ENCODE data around the gene LGALS9. TPM values are rescaled to one million over a fixed set of nuclear protein-coding genes. Genes with fewer than 3 reads are reported as not detected.
"Not testable (repeated sequence)": the region's sequence is repeated elsewhere in the genome, so short reads cannot be mapped to it uniquely, and the experiment has no call there.

The LGALS9 gene
- total RNA-seq, 1 donor, result 328 TPM

- no peak for DNase-seq (ENCODE audit: low read depth in 2 of 3, low spot score in 2 of 3)
Measured at GRCh38 chr17:27670791-27671590, 40.0 kb downstream of the LGALS9 start.

GRCh38 chr17:27671591-27671910 lies 40.6 kb downstream of the LGALS9 start:
- no peak for DNase-seq (ENCODE audit: low read depth in 2 of 3, low spot score in 2 of 3)

- DNase-seq (ENCODE audit: low read depth in 2 of 3, low spot score in 2 of 3), result not testable (repeated sequence)
Measured at GRCh38 chr17:27671977-27672480, 41.0 kb downstream of the LGALS9 start.

DNA sequence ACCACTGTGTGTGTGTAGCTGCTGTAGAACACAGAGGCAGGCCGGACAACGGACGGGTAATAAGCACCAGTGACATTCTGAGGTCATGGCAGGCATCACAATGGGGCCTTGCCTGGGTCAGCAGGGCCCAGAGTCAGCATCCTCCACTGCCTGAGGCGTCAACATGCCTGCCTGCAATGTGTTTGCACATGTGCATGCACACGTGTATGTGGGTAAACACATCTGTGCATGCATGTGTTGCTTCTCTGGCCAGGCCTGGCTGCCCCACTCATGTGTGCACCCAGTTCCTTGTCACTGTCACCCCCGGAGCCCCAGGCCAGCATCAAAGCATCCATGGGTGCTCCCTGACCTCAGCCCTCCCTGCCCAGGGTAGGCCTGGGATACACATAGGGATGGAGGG lies 43.3 kb downstream of the LGALS9 start:
- no peak for DNase-seq (ENCODE audit: low read depth in 2 of 3, low spot score in 2 of 3)

- DNase-seq (ENCODE audit: low read depth in 2 of 3, low spot score in 2 of 3), result no peak
Measured at GRCh38 chr17:27677191-27677590, 46.2 kb downstream of the LGALS9 start.

DNA sequence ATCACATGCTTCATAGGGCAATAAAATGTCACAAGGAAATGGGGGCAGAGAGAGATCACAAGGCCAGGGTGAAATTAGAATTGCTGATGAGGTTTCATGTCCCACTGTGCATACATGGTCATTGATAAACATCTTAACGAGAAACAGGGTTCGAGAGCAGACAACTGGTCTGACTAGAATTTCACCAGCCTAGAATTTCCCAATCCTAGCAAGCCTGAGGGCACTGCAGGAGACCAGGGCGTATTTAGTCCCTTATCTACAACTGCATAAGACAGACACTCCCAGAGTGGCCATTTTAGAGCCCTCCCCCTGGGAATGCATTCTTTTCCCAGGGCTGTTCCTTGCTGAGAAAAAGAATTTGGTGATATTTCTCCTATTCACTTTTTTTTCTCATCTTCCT lies 55.3 kb downstream of the LGALS9 start:
- DNase-seq (ENCODE audit: low read depth in 2 of 3, low spot score in 2 of 3), result not testable (repeated sequence)

DNA sequence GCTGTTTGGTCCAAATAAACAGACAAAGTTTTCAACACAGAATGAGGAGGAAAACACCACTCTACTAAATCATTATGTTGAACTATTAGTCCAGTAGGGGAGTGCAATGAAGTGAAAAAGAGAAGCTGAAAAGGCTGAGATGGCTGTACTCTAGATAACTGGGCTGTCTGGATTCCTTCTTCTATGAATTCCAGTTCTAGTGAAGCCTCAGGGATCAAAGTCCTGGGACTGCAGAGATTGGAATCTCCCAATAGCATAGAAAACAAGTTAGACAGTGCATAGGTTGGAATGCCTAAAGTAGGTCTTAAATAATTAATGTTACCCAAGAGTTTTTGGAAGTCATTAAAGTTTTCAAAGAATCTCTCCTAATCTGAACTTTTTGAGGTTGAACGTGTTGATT lies 59.9 kb downstream of the LGALS9 start:
- DNase-seq (ENCODE audit: low read depth in 2 of 3, low spot score in 2 of 3), result no peak

- not testable (repeated sequence) for DNase-seq (ENCODE audit: low read depth in 2 of 3, low spot score in 2 of 3)
Measured at GRCh38 chr17:27695254-27695814, 64.3 kb downstream of the LGALS9 start.

Small RNA genes within 50 kb of the gene (small RNA-seq; reads per million reads assigned to genes)
- gene AC015688.1 (not detected), gene AC015688.2 (not detected), gene AC015688.5 (not detected), gene CPDP1 (not detected)

Other genes starting within 250 kb of the LGALS9 start
- gene KSR1, start 174.7 kb upstream of the LGALS9 start, total RNA-seq, result 43.1 TPM
- gene NOS2, start 169.3 kb downstream of the LGALS9 start, total RNA-seq, result under 0.01 TPM